PFSK-1 (cell line): Measurements from ENCODE around the gene NT5C2.

Experiments
- FOXP2 ChIP-seq: optimal IDR thresholded peaks from 2 replicates; pipeline ENCODE3; 2011; ENCODE audit warnings: borderline replicate concordance, control low read depth, inconsistent platforms; ENCODE audit not compliant: insufficient read depth; ENCODE audit errors: extremely low read length, extremely low read depth
- POLR2AphosphoS5 ChIP-seq: IDR thresholded peaks from 2 replicates; pipeline ENCODE4 v1.6.1; 2012; ENCODE audit warnings: low read depth, mild to moderate bottlenecking, control low read depth, low read length, moderate library complexity
- SIN3A ChIP-seq: IDR thresholded peaks from 2 replicates; pipeline ENCODE4 v1.6.1; 2012; ENCODE audit warnings: mild to moderate bottlenecking, low read length, moderate library complexity, borderline replicate concordance; ENCODE audit not compliant: insufficient read depth
- TAF1 ChIP-seq: IDR thresholded peaks from 2 replicates; pipeline ENCODE4 v1.6.1; 2012; ENCODE audit warnings: low read length, control low read depth, borderline replicate concordance; ENCODE audit not compliant: insufficient read depth
- TF ChIP-seq, protein P1 (sequence below), 2 experiments: IDR thresholded peaks; 2 replicates each; pipeline versions ENCODE4 v1.6.1 to v1.8.0; 2011 to 2012; ENCODE audit warnings: low read depth in 2 of 2, low read length in 2 of 2, control low read depth in 1 of 2, inconsistent platforms in 1 of 2, mild to moderate bottlenecking in 1 of 2, moderate library complexity in 1 of 2; ENCODE audit not compliant: insufficient read depth in 1 of 2

DNA sequence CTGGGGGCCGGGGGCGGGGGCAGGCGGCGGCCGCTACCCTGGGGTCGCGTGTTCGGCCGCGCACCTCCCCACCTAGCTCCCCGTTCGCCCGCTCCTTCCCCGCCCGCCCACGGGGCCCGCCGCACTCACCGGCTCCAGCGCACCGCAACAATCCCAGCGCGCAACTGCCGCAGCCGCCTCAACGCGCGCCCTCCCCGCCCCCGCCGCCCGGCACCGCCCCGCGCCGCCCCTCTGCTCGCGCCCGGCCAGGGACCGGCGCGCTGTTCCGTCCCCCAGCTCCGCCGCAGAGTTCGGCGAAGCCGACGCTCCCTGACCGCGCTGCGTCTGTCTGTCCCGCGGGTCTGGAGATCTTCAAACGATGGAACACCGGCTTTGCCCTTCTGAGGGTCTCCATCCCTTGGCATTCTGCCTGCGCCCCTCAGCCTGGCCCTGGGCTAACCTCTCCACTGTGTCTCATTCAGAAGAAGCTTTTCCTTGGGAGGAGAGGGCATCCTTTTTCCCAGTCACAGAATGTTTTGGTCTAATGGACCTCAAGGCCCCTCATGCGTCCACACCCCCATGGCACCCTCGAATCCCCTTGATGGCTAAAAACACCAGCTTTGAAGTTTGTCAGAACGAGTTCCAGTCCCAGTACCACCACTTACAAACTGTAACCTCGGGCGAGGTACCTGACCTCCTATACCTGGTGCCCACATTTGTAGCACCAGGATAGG, at the start of gene NT5C2:
- no peak for TF ChIP-seq TAF1
- TF ChIP-seq POLR2AphosphoS5: no peak
- TF ChIP-seq, protein P1, sequence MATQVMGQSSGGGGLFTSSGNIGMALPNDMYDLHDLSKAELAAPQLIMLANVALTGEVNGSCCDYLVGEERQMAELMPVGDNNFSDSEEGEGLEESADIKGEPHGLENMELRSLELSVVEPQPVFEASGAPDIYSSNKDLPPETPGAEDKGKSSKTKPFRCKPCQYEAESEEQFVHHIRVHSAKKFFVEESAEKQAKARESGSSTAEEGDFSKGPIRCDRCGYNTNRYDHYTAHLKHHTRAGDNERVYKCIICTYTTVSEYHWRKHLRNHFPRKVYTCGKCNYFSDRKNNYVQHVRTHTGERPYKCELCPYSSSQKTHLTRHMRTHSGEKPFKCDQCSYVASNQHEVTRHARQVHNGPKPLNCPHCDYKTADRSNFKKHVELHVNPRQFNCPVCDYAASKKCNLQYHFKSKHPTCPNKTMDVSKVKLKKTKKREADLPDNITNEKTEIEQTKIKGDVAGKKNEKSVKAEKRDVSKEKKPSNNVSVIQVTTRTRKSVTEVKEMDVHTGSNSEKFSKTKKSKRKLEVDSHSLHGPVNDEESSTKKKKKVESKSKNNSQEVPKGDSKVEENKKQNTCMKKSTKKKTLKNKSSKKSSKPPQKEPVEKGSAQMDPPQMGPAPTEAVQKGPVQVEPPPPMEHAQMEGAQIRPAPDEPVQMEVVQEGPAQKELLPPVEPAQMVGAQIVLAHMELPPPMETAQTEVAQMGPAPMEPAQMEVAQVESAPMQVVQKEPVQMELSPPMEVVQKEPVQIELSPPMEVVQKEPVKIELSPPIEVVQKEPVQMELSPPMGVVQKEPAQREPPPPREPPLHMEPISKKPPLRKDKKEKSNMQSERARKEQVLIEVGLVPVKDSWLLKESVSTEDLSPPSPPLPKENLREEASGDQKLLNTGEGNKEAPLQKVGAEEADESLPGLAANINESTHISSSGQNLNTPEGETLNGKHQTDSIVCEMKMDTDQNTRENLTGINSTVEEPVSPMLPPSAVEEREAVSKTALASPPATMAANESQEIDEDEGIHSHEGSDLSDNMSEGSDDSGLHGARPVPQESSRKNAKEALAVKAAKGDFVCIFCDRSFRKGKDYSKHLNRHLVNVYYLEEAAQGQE (IDR thresholded peaks at IDR 0.05; ENCODE audit: insufficient read depth in 1 of 2, low read depth in 2 of 2, low read length in 2 of 2): no peak
- no peak for TF ChIP-seq SIN3A
- TF ChIP-seq FOXP2: peak; percentile 36
